Liver (tissue), 9 donors: Measurements from ENCODE around the gene ARGLU1. TPM values are rescaled to one million over a fixed set of nuclear protein-coding genes. Genes with fewer than 3 reads are reported as not detected.

Experiments used
- DNase-seq: peaks from one replicate; pipeline ENCODE4 v3.0.0-alpha.2; 2017; ENCODE audit warnings: low spot score
- H3K27ac ChIP-seq, 2 donors: one replicate each; pipeline ENCODE4 v1.7.0; 2013; ENCODE audit warnings: inconsistent platforms in 2 of 2, low read length in 2 of 2, control low read depth in 1 of 2, low read depth in 1 of 2, mild to moderate bottlenecking in 1 of 2
- H3K27me3 ChIP-seq, 4 donors: one replicate each; pipeline versions ENCODE4 v1.6.1 to v1.7.0; 2013; ENCODE audit warnings: low read length in 3 of 4, inconsistent platforms in 1 of 4, mild to moderate bottlenecking in 1 of 4, moderate library complexity in 1 of 4; ENCODE audit not compliant: control insufficient read depth in 4 of 4, insufficient read depth in 4 of 4
- H3K36me3 ChIP-seq, 4 donors: one replicate each; pipeline versions ENCODE4 v1.6.1 to v1.7.0; 2013; ENCODE audit warnings: low read length in 3 of 4, mild to moderate bottlenecking in 3 of 4, low read depth in 1 of 4, moderate library complexity in 1 of 4; ENCODE audit not compliant: control insufficient read depth in 4 of 4, insufficient read depth in 3 of 4
- H3K4me1 ChIP-seq, 4 donors: one replicate each; pipeline versions ENCODE4 v1.6.1 to v1.7.0; 2013; ENCODE audit warnings: low read length in 3 of 4, mild to moderate bottlenecking in 3 of 4, moderate library complexity in 1 of 4; ENCODE audit not compliant: control insufficient read depth in 4 of 4, insufficient read depth in 4 of 4
- H3K4me3 ChIP-seq, 3 donors: one replicate each; pipeline versions ENCODE4 v1.6.1 to v1.7.0; 2013; ENCODE audit warnings: low read length in 3 of 3, control low read depth in 1 of 3, low read depth in 1 of 3, mild to moderate bottlenecking in 1 of 3
- H3K9ac ChIP-seq, 2 donors: one replicate each; pipeline ENCODE4 v1.7.0; 2013; ENCODE audit warnings: low read length in 2 of 2, mild to moderate bottlenecking in 2 of 2, moderate library complexity in 2 of 2, control low read depth in 1 of 2, low read depth in 1 of 2
- H3K9me3 ChIP-seq, 4 donors: one replicate each; pipeline versions ENCODE4 v1.6.1 to v1.7.0; 2013; ENCODE audit warnings: low read length in 3 of 4; ENCODE audit not compliant: control insufficient read depth in 4 of 4
- EGR1 ChIP-seq, 2 donors: IDR thresholded peaks; 2 replicates each; pipeline ENCODE4 v1.6.1; 2016 to 2018; ENCODE audit warnings: antibody characterized with exemption in 2 of 2, low read depth in 2 of 2
- FOXA1 ChIP-seq: IDR thresholded peaks from 2 replicates; pipeline ENCODE4 v1.6.1; 2016; ENCODE audit warnings: antibody characterized with exemption
- FOXA2 ChIP-seq: IDR thresholded peaks from 2 replicates; pipeline ENCODE4 v1.6.1; 2016; ENCODE audit warnings: antibody characterized with exemption
- HNF4G ChIP-seq: IDR thresholded peaks from 2 replicates; pipeline ENCODE4 v1.6.1; 2016; ENCODE audit warnings: antibody characterized with exemption
- JUND ChIP-seq, 2 donors: IDR thresholded peaks; 2 replicates each; pipeline ENCODE4 v1.6.1; 2016; ENCODE audit warnings: antibody characterized with exemption in 2 of 2
- NR2F2 ChIP-seq: IDR thresholded peaks from 2 replicates; pipeline ENCODE4 v1.6.1; 2016; ENCODE audit warnings: antibody characterized with exemption
- RAD21 ChIP-seq, 2 donors: IDR thresholded peaks; 2 replicates each; pipeline ENCODE4 v1.6.1; 2016; ENCODE audit warnings: antibody characterized with exemption in 2 of 2, mild to moderate bottlenecking in 2 of 2
- YY1 ChIP-seq: IDR thresholded peaks from 2 replicates; pipeline ENCODE4 v1.6.1; 2016; ENCODE audit warnings: antibody characterized with exemption, mild to moderate bottlenecking
- WGBS: extraction: QIAGEN DNeasy Blood & Tissue Kit; methylation state at CpG from one replicate; pipeline ENCODE4 v1.1.7; 2013; 5-methylcytosine and 5-hydroxymethylcytosine counted together
- polyA plus RNA-seq, 2 donors: library from polyadenylated mRNA; stranded (reverse) in 1 of 2; unstranded in 1 of 2; fragments of 200-250 nt in 1 of 2; fragments of >200 nt in 1 of 2; fragmentation: Nextera tagmentation in 1 of 2; extraction: Ambion mirVana in 1 of 2; gene quantifications; one replicate each; pipeline versions ENCODE4 v1.2.1 to v1.2.3, GENCODE V29; 2013 to 2015
- total RNA-seq, 2 donors: library from RNA; depleted of rRNA; stranded (reverse); fragments of >200 nt; gene quantifications; one replicate each; pipeline ENCODE4 v1.2.3, GENCODE V29; 2014
- TF ChIP-seq, protein P1 (sequence below): IDR thresholded peaks from 2 replicates; pipeline ENCODE4 v1.6.1; 2016; ENCODE audit warnings: antibody characterized with exemption
- TF ChIP-seq, protein P2 (sequence below): fragments of 150-350 bp; IDR thresholded peaks from 2 replicates; pipeline ENCODE4 v1.5.1; 2017; ENCODE audit warnings: improper control_type of control experiment, low read depth, low read length; ENCODE audit not compliant: missing input control
- TF ChIP-seq, protein P3 (sequence below): IDR thresholded peaks from 2 replicates; pipeline ENCODE4 v1.6.1; 2016; ENCODE audit warnings: antibody characterized with exemption, mild to moderate bottlenecking
- donor health status: healthy.
- donor health status: healthy.
- donor health status: healthy.
- donor health status: healthy.
- donor health status: healthy.

ARGLU1 gene
- total and polyA plus RNA-seq, 4 donors: 16.7 to 50.8 (median 30.1) TPM

DNA sequence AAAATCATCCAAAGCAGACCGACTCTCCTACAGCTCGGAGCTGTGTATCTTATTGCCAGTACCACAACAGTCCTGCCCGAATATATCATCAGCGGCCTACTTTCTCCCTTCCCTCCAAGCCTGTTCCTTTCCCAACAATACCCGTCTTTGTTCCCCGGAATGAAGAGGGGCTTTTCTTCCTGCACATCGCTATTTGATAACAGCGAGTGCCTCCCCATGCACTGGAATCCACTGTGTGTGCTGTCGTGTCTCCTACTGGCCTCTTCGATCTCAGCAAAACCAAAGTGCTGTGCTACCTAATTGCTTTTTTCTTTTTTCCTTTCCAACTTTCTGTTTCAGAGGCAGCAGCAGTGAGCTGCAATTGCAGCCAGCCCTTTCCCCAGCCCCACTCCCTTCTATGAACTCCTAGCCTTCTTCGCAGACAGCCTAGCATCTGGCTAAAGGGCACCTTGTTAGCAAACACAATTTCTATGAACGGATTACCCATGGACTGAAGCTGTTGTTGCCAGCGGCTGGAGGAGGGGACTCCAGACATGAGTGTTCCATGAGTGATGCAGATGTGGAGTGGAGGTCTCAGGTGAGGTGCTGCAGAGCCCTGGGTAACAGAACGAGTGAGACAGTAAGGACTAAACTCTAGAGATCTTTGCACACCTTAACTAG lies 75.9 kb downstream of the ARGLU1 start:
- Histone ChIP-seq H3K27me3 (peaks cover 0 to 4% (median 0%) of the 10 kb centered on the region in 4 donors), H3K9ac (no peak overlapping the region), H3K27ac (no peak overlapping the region), H3K4me1 (peaks cover 0 to 1% (median 0%) of the 10 kb centered on the region in 4 donors), H3K9me3 (no peaks in the 10 kb centered on the region), H3K4me3 (no peak overlapping the region), H3K36me3 (no peaks in the 10 kb centered on the region)
- no peak for TF ChIP-seq YY1
- TF ChIP-seq, protein P1, sequence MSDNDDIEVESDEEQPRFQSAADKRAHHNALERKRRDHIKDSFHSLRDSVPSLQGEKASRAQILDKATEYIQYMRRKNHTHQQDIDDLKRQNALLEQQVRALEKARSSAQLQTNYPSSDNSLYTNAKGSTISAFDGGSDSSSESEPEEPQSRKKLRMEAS: no peak
- TF ChIP-seq, protein P2, sequence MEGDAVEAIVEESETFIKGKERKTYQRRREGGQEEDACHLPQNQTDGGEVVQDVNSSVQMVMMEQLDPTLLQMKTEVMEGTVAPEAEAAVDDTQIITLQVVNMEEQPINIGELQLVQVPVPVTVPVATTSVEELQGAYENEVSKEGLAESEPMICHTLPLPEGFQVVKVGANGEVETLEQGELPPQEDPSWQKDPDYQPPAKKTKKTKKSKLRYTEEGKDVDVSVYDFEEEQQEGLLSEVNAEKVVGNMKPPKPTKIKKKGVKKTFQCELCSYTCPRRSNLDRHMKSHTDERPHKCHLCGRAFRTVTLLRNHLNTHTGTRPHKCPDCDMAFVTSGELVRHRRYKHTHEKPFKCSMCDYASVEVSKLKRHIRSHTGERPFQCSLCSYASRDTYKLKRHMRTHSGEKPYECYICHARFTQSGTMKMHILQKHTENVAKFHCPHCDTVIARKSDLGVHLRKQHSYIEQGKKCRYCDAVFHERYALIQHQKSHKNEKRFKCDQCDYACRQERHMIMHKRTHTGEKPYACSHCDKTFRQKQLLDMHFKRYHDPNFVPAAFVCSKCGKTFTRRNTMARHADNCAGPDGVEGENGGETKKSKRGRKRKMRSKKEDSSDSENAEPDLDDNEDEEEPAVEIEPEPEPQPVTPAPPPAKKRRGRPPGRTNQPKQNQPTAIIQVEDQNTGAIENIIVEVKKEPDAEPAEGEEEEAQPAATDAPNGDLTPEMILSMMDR: no peak
- TF ChIP-seq JUND (IDR thresholded peaks at IDR 0.05): no peak
- no peak for TF ChIP-seq FOXA1
- TF ChIP-seq FOXA2: no peak
- no peak for TF ChIP-seq HNF4G
- TF ChIP-seq RAD21 (IDR thresholded peaks at IDR 0.05): no peak
- TF ChIP-seq EGR1 (IDR thresholded peaks at IDR 0.05; ENCODE audit: low read depth in 2 of 2): no peak
- no peak for TF ChIP-seq NR2F2
- TF ChIP-seq, protein P3, sequence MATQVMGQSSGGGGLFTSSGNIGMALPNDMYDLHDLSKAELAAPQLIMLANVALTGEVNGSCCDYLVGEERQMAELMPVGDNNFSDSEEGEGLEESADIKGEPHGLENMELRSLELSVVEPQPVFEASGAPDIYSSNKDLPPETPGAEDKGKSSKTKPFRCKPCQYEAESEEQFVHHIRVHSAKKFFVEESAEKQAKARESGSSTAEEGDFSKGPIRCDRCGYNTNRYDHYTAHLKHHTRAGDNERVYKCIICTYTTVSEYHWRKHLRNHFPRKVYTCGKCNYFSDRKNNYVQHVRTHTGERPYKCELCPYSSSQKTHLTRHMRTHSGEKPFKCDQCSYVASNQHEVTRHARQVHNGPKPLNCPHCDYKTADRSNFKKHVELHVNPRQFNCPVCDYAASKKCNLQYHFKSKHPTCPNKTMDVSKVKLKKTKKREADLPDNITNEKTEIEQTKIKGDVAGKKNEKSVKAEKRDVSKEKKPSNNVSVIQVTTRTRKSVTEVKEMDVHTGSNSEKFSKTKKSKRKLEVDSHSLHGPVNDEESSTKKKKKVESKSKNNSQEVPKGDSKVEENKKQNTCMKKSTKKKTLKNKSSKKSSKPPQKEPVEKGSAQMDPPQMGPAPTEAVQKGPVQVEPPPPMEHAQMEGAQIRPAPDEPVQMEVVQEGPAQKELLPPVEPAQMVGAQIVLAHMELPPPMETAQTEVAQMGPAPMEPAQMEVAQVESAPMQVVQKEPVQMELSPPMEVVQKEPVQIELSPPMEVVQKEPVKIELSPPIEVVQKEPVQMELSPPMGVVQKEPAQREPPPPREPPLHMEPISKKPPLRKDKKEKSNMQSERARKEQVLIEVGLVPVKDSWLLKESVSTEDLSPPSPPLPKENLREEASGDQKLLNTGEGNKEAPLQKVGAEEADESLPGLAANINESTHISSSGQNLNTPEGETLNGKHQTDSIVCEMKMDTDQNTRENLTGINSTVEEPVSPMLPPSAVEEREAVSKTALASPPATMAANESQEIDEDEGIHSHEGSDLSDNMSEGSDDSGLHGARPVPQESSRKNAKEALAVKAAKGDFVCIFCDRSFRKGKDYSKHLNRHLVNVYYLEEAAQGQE: no peak
- WGBS: 80% methylated on average over 14 of the region's 14 CpGs
- DNase-seq: no peak

Other genes with a start within 250 kb of the ARGLU1 start
- gene EFNB2, start 32.5 kb downstream of the ARGLU1 start, total RNA-seq: 1 to 10 TPM; 3.6 to 6.1 TPM
- gene EFNB2, start 32.5 kb downstream of the ARGLU1 start, polyA plus RNA-seq: 1 to 10 TPM; 2.6 to 3.3 TPM